Astrocyte (in vitro differentiated cells and primary cell): Measurements from ENCODE around the gene MALL. TPM values are rescaled to one million over a fixed set of nuclear protein-coding genes. Genes with fewer than 3 reads are reported as not detected.
"Not testable (repeated sequence)": the region's sequence is repeated elsewhere in the genome, so short reads cannot be mapped to it uniquely, and the experiment has no call there.

Experiments
- DNase-seq: peaks from one replicate; pipeline ENCODE4 v3.0.0-alpha.2; 2010; ENCODE audit warnings: low read depth
- FAIRE-seq: peaks from 2 replicates; lab custom pipeline; 2011; peaks lifted over from hg19 to GRCh38; lab: Jason Lieb, UNC
- H2AFZ ChIP-seq: 2 replicates; pipeline ENCODE4 v1.6.0; 2012; ENCODE audit warnings: low read depth, low read length, inconsistent platforms
- H3K27ac ChIP-seq: 2 replicates; pipeline ENCODE4 v1.5.1; 2011; ENCODE audit warnings: low read depth, low read length, inconsistent platforms
- H3K27me3 ChIP-seq: 2 replicates; pipeline ENCODE4 v1.6.0; 2011; ENCODE audit warnings: low read length, inconsistent platforms; ENCODE audit not compliant: insufficient read depth
- H3K36me3 ChIP-seq: 2 replicates; pipeline ENCODE4 v1.5.1; 2011; ENCODE audit warnings: low read length, inconsistent platforms; ENCODE audit not compliant: insufficient read depth
- H3K4me1 ChIP-seq: 2 replicates; pipeline ENCODE4 v1.5.1; 2011; ENCODE audit warnings: low read length, inconsistent platforms; ENCODE audit not compliant: insufficient read depth
- H3K4me2 ChIP-seq: 2 replicates; pipeline ENCODE4 v1.6.0; 2012; ENCODE audit warnings: low read length, inconsistent platforms
- H3K4me3 ChIP-seq: 2 replicates; pipeline ENCODE4 v1.5.1; 2011; ENCODE audit warnings: low read depth, mild to moderate bottlenecking, low read length, inconsistent platforms; ENCODE audit not compliant: insufficient read depth
- H3K79me2 ChIP-seq: 2 replicates; pipeline ENCODE4 v1.6.0; 2012; ENCODE audit warnings: mild to moderate bottlenecking, low read length, inconsistent platforms; ENCODE audit not compliant: insufficient read depth
- H3K9ac ChIP-seq: 2 replicates; pipeline ENCODE4 v1.6.0; 2012; ENCODE audit warnings: mild to moderate bottlenecking, low read length, inconsistent platforms
- H3K9me3 ChIP-seq: 2 replicates; pipeline ENCODE4 v1.5.1; 2012; ENCODE audit warnings: low read depth, mild to moderate bottlenecking, low read length, inconsistent platforms; ENCODE audit not compliant: insufficient read depth
- H4K20me1 ChIP-seq: 2 replicates; pipeline ENCODE4 v1.6.0; 2012; ENCODE audit warnings: low read length, inconsistent platforms; ENCODE audit not compliant: insufficient read depth
- H3K27ac Mint-ChIP-seq: one replicate; pipeline ENCODE4 v1.8.0; 2021; ENCODE audit warnings: mild to moderate bottlenecking, mixed read lengths; ENCODE audit not compliant: unreplicated experiment
- H3K27me3 Mint-ChIP-seq: one replicate; pipeline ENCODE4 v1.8.0; 2021; ENCODE audit warnings: low read depth, mixed read lengths; ENCODE audit not compliant: unreplicated experiment
- H3K36me3 Mint-ChIP-seq: one replicate; pipeline ENCODE4 v1.8.0; 2021; ENCODE audit warnings: low read depth, mixed read lengths; ENCODE audit not compliant: unreplicated experiment
- H3K4me1 Mint-ChIP-seq: one replicate; pipeline ENCODE4 v1.8.0; 2021; ENCODE audit warnings: low read depth, mixed read lengths; ENCODE audit not compliant: unreplicated experiment
- H3K4me3 Mint-ChIP-seq: one replicate; pipeline ENCODE4 v1.8.0; 2021; ENCODE audit warnings: mild to moderate bottlenecking, moderate library complexity, mixed read lengths; ENCODE audit not compliant: unreplicated experiment
- H3K9me3 Mint-ChIP-seq: one replicate; pipeline ENCODE4 v1.8.0; 2021; ENCODE audit warnings: mild to moderate bottlenecking, mixed read lengths; ENCODE audit not compliant: unreplicated experiment
- total RNA-seq: library from RNA; stranded (reverse); gene quantifications from 2 replicates; pipeline ENCODE4 v1.2.1, GENCODE V29; 2021

MALL gene
- total RNA-seq, 1 donor from 2014 or later: 0.36 TPM

GRCh38 chr2:110068153-110068552 lies 47.5 kb downstream of the MALL start:
- not testable (repeated sequence) for DNase-seq, H3K27ac ChIP-seq, H3K9ac ChIP-seq, H3K4me1 ChIP-seq, H2AFZ ChIP-seq, H3K4me3 Mint-ChIP-seq, H3K27me3 ChIP-seq, H3K36me3 ChIP-seq, H3K27ac Mint-ChIP-seq, H3K4me1 Mint-ChIP-seq, H3K36me3 Mint-ChIP-seq, H3K9me3 Mint-ChIP-seq, H3K79me2 ChIP-seq, H3K9me3 ChIP-seq, H3K4me2 ChIP-seq, H4K20me1 ChIP-seq, H3K4me3 ChIP-seq, FAIRE-seq, H3K27me3 Mint-ChIP-seq

GRCh38 chr2:110062332-110062731 lies 53.3 kb downstream of the MALL start:
- not testable (repeated sequence) for H2AFZ ChIP-seq, H4K20me1 ChIP-seq, H3K4me3 ChIP-seq, H3K36me3 ChIP-seq, FAIRE-seq, H3K27me3 Mint-ChIP-seq, H3K9me3 ChIP-seq, H3K27ac Mint-ChIP-seq, H3K36me3 Mint-ChIP-seq, H3K4me1 Mint-ChIP-seq, H3K9ac ChIP-seq, H3K4me2 ChIP-seq, H3K9me3 Mint-ChIP-seq, H3K27ac ChIP-seq, H3K4me1 ChIP-seq, DNase-seq, H3K27me3 ChIP-seq, H3K4me3 Mint-ChIP-seq, H3K79me2 ChIP-seq

- not testable (repeated sequence) for H3K27ac ChIP-seq, H2AFZ ChIP-seq, H3K27ac Mint-ChIP-seq, H3K4me2 ChIP-seq, H4K20me1 ChIP-seq, H3K9me3 Mint-ChIP-seq, DNase-seq, FAIRE-seq, H3K4me3 ChIP-seq, H3K9me3 ChIP-seq, H3K27me3 ChIP-seq, H3K36me3 Mint-ChIP-seq, H3K36me3 ChIP-seq, H3K4me1 ChIP-seq, H3K4me3 Mint-ChIP-seq, H3K27me3 Mint-ChIP-seq, H3K4me1 Mint-ChIP-seq, H3K79me2 ChIP-seq, H3K9ac ChIP-seq
Observed at GRCh38 chr2:110060550-110060949, 55.1 kb downstream of the MALL start.

GRCh38 chr2:110059694-110060358 lies 55.8 kb downstream of the MALL start:
- not testable (repeated sequence) for H3K27ac ChIP-seq, H2AFZ ChIP-seq, H3K4me2 ChIP-seq, H3K9me3 ChIP-seq, H3K27me3 Mint-ChIP-seq, H3K4me3 Mint-ChIP-seq, H3K4me3 ChIP-seq, H3K36me3 ChIP-seq, H3K9me3 Mint-ChIP-seq, H3K4me1 ChIP-seq, H3K36me3 Mint-ChIP-seq, H3K27me3 ChIP-seq, H3K27ac Mint-ChIP-seq, H3K9ac ChIP-seq, H3K79me2 ChIP-seq, DNase-seq, FAIRE-seq, H3K4me1 Mint-ChIP-seq, H4K20me1 ChIP-seq

GRCh38 chr2:110059009-110059693 lies 56.5 kb downstream of the MALL start:
- H3K4me2 ChIP-seq, H3K4me3 ChIP-seq, H3K27me3 Mint-ChIP-seq: not testable (repeated sequence)

GRCh38 chr2:110058034-110058433 lies 57.6 kb downstream of the MALL start:
- not testable (repeated sequence) for H3K27ac ChIP-seq, H3K4me3 ChIP-seq, FAIRE-seq, H3K4me2 ChIP-seq, H3K4me1 Mint-ChIP-seq, DNase-seq, H3K9me3 ChIP-seq, H3K36me3 ChIP-seq, H3K36me3 Mint-ChIP-seq, H3K4me3 Mint-ChIP-seq, H3K9ac ChIP-seq, H2AFZ ChIP-seq, H3K9me3 Mint-ChIP-seq, H3K27ac Mint-ChIP-seq, H4K20me1 ChIP-seq, H3K79me2 ChIP-seq, H3K4me1 ChIP-seq, H3K27me3 ChIP-seq, H3K27me3 Mint-ChIP-seq

More at GRCh38 chr2:110059009-110059693, 56.5 kb downstream of the MALL start:
- not testable (repeated sequence) for H3K27ac ChIP-seq, H3K9me3 ChIP-seq, H4K20me1 ChIP-seq, FAIRE-seq, H3K4me1 ChIP-seq, H3K36me3 ChIP-seq, H3K79me2 ChIP-seq, H3K27ac Mint-ChIP-seq, DNase-seq, H3K4me3 Mint-ChIP-seq, H3K9ac ChIP-seq, H3K9me3 Mint-ChIP-seq, H3K4me1 Mint-ChIP-seq, H3K36me3 Mint-ChIP-seq, H2AFZ ChIP-seq, H3K27me3 ChIP-seq
